HG03342 (cell line): Measurements from ENCODE around the gene KRTAP5-10.
"Not testable (repeated sequence)": the region's sequence is repeated elsewhere in the genome, so short reads cannot be mapped to it uniquely, and the experiment has no call there.

Experiments used
- ATAC-seq: cut with Tn5 transposase; IDR thresholded peaks from one replicate; pipeline ENCODE4 v1.9.1; 2021; ENCODE audit warnings: mild to moderate bottlenecking, moderate library complexity; ENCODE audit not compliant: unreplicated experiment

Gene KRTAP5-10

GRCh38 chr11:71571101-71571850 is 5.9 kb downstream of the KRTAP5-10 start:
- not testable (repeated sequence) for ATAC-seq

DNA sequence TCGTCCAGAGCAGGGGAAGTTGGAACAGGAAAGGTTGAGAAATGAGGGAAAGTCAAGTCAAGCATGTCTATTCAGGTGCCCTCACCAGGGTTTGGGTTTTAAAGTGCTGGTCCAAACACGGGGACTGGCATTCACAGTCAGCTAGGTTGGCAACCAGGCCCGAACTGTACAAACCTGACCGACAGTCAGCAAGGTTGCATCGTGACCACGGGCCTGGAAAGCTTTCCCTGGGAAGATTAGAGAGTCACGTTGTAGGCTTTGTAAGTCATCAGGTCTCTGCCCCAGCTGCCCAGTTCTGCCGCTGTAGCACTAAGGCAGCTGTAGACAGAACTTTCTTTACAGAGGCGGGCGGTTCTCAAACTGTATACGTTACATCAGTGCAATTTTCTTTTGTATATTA is 7.4 kb downstream of the KRTAP5-10 start:
- no peak for ATAC-seq

GRCh38 chr11:71574418-71574817 is 9.1 kb downstream of the KRTAP5-10 start:
- ATAC-seq: no peak

- no peak for ATAC-seq
Measured at GRCh38 chr11:71575723-71576424, 10.5 kb downstream of the KRTAP5-10 start.

- not testable (repeated sequence) for ATAC-seq
Measured at GRCh38 chr11:71576688-71577465, 11.5 kb downstream of the KRTAP5-10 start.

DNA sequence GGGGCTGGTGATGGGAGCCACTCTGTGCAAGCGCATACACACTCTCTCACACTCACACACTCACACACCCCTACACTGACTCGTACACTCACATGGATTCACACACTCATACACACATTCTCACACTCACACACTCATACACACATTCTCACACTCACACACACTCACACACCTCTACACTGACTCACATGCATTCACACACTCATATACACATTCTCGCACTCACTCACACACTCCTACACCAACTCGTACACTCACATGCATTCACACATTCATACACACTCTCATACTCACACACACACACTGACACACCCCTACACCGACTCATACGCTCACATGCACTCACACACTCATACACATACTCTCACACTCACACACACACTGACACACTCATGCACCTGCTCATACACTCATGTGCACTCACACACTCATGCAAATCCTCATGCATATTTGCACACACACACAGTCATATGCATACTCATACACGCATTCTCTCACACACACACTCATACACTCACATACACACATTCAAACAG is 12.2 kb downstream of the KRTAP5-10 start:
- ATAC-seq: no peak

DNA sequence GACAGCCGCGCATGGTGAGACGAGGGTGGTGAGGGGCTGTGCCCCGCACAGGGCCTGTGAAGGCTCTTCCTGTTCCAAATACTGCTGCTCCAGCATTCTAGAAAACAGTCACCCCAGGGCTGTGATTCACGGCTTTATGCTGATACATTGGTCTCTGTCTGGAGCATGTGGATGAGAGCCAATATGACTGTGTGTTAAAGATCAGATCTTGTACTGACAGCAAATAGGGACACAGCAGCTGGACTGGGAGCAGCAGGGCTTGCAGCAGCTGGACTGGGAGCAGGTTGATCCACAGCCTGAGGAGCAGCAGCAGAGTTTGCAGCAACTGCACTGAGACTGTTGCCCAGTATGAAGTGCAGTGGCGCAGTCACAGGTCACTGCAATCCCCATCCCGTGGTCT is 14.2 kb downstream of the KRTAP5-10 start:
- not testable (repeated sequence) for ATAC-seq

GRCh38 chr11:71580057-71581003 is 15.0 kb downstream of the KRTAP5-10 start:
- ATAC-seq: no peak

DNA sequence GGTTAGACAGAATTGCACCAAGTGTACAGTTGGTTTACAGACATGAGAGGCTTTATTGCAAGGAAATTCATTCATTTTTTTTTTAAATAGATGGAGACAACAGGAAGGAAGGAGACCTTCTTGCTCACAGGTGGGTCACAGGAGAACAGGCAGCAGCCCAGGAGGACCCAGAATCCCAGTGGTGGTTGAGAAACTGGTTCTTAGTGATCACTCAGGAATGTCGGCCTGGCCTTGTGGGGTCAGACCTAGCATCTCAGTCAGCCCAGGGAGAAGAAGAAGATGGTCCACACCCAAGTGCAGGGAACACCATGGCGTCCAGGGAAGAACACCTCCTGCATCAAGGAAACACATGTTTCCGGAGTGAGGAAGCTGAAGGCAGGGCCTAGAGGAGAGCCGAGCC is 16.5 kb downstream of the KRTAP5-10 start:
- no peak for ATAC-seq

DNA sequence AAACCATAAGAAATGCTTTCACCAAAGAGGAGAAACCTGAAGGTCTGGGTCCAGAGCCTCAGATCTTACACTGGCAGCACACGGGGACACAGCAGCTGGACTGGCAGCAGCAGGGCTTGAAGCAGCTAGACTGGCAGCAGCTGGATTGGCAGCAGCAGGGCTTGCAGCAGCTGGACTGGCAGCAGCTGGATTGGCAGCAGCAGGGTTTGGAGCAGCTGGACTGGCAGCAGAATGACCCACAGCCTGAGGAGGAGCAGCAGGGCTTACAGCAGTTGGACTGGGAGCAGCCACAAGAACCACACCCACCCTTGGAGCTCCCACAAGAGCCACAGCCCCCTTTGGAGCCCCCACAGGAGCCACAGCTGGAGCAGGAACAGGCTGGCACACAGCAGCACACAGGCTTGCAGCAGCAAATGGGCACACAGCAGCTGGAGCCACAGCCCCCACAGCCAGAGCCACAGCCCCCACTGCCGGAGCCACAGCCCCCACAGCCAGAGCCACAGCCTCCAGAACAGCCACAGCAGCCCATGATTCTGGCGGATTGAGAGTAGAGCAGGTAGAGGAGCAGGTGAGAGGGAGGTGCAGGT is 17.0 kb downstream of the KRTAP5-10 start, which contains the start of gene KRTAP5-11:
TSS of gene KRTAP5-11 (minus strand) at position 567 of the 587 bp plus-strand sequence. CDS start at position 529, 38 bp downstream.
- no peak for ATAC-seq

- not testable (repeated sequence) for ATAC-seq
Measured at GRCh38 chr11:71582969-71583368, 17.6 kb downstream of the KRTAP5-10 start.

DNA sequence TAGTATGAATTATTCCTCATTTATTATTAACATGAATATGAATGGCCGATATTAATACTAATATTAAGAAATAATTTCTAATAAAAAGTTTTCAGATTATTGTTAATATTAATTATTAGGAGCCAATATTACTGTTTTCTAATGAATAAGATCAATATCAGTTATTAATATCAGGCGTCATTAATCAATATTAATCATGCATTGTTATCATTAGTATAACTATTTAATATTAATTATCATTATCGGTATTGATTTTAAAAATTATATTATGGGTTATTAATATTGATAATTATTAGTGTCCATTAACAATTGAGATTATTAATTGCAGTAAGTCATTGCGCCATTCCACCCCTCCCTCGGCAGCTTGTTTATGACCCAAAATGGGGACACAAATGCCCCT is 20.3 kb downstream of the KRTAP5-10 start:
- ATAC-seq: not testable (repeated sequence)

DNA sequence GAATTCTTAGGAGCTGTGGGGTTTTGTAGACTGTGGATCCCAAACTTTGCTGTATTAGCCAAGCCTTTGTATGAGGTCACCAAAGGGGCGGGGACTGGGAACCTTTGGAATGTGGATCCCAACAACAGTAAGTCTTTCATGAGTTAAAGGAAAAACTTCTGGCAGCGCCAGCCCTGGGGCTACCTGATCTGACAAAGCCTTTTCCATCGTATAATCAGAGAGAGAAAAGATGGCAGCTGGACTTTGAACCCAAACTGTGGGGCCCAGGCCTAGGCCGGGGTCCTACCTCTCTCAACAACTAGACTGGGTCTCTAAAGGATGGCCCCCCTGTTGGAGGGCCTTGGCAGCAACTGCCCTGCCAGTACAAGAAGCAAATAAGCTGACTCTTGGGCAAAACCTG is 23.0 kb downstream of the KRTAP5-10 start:
- ATAC-seq: not testable (repeated sequence)

- ATAC-seq: not testable (repeated sequence)
Measured at GRCh38 chr11:71588822-71589545, 23.6 kb downstream of the KRTAP5-10 start.

GRCh38 chr11:71589546-71589920 is 24.2 kb downstream of the KRTAP5-10 start:
- not testable (repeated sequence) for ATAC-seq

- not testable (repeated sequence) for ATAC-seq
Measured at GRCh38 chr11:71603221-71603620, 37.9 kb downstream of the KRTAP5-10 start.

DNA sequence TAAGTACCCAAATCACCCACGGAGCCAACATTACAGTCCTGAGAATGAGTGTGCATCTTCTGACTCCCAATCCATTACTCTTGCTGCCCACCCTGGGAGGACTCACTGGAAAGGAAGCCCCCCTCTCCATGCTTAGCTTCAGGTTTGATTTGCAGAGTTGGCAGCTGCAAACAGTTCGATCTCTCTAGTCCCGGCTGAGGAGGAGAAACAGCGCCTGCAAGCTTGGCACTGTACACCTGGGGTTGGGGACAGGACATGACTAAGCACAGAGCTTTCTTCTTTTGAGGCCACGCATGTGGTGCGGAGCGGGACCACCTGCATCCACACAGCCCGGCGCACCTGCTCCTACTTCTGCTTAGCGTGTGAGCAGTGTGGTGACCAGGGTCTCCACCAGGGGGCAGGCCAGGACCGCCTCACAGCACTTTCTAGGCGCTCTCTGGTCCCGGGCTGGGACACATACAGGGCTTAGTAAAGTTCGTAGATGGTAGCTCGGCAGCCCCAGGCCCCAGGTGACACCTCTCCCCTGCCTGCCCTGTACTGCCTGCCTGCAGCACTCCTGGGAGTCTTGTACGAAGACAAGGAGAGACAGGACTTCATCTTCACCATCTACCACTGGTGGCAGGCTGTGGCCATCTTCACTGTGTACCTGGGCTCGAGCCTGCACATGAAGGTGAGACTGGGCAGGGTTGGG is 39.6 kb downstream of the KRTAP5-10 start:
- not testable (repeated sequence) for ATAC-seq

DNA sequence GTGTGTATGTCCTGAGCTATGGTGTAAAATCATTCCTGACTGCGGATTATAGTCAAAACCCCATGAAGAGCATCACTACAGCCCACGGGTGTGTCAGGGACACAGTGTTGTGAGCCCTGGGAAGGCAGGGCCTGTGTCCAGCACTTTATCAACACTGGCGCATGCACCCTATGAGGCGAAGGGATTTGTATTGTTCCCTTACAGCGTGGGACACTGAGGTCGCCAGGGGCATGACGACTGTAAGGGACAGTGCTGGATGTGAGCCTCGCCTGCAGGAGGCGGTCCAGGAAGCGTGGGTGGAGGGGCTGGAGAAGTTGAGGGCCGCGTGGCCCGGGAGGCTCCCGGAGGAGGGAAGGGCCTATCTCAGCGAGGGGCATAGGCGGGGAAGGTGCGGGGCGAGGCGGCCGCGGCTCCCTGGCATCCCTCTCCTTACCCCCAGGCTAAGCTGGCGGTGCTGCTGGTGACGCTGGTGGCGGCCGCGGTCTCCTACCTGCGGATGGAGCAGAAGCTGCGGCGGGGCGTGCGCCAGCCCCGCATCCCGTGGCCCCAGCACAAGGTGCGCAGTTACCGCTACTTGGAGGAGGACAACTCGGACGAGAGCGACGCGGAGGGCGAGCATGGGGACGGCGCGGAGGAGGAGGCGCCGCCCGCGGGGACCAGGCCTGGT is 41.6 kb downstream of the KRTAP5-10 start:
- not testable (repeated sequence) for ATAC-seq
